Panc1 (cell line): ENCODE measurements around the gene ZNF584.

ENCODE experiments used
- CTCF ChIP-seq: fragments of 450-650 bp; IDR thresholded peaks from 2 replicates; pipeline ENCODE4 v1.5.1; 2017; ENCODE audit warnings: mild to moderate bottlenecking
- POLR2AphosphoS5 ChIP-seq: IDR thresholded peaks from 2 replicates; pipeline ENCODE4 v1.6.1; 2012; ENCODE audit warnings: mild to moderate bottlenecking, low read depth, low read length, moderate library complexity
- SIN3A ChIP-seq: IDR thresholded peaks from 2 replicates; pipeline ENCODE4 v1.6.1; 2012; ENCODE audit warnings: low read depth, mild to moderate bottlenecking, low read length, moderate library complexity, borderline replicate concordance; ENCODE audit not compliant: insufficient read depth
- TCF7L2 ChIP-seq: IDR thresholded peaks from 2 replicates; pipeline ENCODE4 v1.6.1; 2011; ENCODE audit warnings: mild to moderate bottlenecking, low read depth, low read length, inconsistent platforms
- TF ChIP-seq, protein P1 (sequence below), 2 experiments: IDR thresholded peaks; 2 replicates each; pipeline ENCODE4 v1.6.1; 2011 to 2012; ENCODE audit warnings: low read depth in 2 of 2, control low read depth in 1 of 2, low read length in 1 of 2, mild to moderate bottlenecking in 1 of 2, moderate library complexity in 1 of 2; ENCODE audit not compliant: insufficient read depth in 1 of 2

DNA sequence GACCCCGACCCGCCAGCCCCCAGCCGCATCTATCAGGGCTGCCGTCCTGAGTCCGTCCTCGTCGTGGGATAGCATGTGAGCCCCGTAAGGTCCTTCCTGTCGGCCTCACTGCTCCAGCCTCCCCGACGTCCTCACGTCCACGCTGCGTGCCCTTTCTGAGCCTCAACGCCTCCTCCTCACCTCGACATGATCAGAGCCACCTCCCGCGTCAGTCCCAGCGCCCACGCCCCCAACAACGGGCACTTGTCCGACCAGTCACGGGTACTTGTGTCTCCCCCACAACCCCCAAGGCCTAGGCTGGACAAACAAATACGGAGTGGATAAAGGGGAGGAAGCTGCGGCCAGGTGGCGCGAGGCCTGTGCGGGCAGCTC is 46.6 kb upstream of the ZNF584 start:
- no peak for TF ChIP-seq CTCF
- no peak for TF ChIP-seq POLR2AphosphoS5
- TF ChIP-seq, protein P1, sequence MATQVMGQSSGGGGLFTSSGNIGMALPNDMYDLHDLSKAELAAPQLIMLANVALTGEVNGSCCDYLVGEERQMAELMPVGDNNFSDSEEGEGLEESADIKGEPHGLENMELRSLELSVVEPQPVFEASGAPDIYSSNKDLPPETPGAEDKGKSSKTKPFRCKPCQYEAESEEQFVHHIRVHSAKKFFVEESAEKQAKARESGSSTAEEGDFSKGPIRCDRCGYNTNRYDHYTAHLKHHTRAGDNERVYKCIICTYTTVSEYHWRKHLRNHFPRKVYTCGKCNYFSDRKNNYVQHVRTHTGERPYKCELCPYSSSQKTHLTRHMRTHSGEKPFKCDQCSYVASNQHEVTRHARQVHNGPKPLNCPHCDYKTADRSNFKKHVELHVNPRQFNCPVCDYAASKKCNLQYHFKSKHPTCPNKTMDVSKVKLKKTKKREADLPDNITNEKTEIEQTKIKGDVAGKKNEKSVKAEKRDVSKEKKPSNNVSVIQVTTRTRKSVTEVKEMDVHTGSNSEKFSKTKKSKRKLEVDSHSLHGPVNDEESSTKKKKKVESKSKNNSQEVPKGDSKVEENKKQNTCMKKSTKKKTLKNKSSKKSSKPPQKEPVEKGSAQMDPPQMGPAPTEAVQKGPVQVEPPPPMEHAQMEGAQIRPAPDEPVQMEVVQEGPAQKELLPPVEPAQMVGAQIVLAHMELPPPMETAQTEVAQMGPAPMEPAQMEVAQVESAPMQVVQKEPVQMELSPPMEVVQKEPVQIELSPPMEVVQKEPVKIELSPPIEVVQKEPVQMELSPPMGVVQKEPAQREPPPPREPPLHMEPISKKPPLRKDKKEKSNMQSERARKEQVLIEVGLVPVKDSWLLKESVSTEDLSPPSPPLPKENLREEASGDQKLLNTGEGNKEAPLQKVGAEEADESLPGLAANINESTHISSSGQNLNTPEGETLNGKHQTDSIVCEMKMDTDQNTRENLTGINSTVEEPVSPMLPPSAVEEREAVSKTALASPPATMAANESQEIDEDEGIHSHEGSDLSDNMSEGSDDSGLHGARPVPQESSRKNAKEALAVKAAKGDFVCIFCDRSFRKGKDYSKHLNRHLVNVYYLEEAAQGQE (IDR thresholded peaks at IDR 0.05; ENCODE audit: insufficient read depth in 1 of 2, low read depth in 2 of 2, low read length in 1 of 2): no peak; a peak in 1 of 4 replicates
- TF ChIP-seq SIN3A: no peak
- no peak for TF ChIP-seq TCF7L2
